NCI-H345 (cell line): Measurements from ENCODE around the gene RPS6KA2.
"Not testable (repeated sequence)": the region's sequence is repeated elsewhere in the genome, so short reads cannot be mapped to it uniquely, and the experiment has no call there.

Experiments
- DNase-seq: peaks from one replicate; lab custom pipeline; 2025; lab: John Stamatoyannopoulos, UW

Gene RPS6KA2

DNA sequence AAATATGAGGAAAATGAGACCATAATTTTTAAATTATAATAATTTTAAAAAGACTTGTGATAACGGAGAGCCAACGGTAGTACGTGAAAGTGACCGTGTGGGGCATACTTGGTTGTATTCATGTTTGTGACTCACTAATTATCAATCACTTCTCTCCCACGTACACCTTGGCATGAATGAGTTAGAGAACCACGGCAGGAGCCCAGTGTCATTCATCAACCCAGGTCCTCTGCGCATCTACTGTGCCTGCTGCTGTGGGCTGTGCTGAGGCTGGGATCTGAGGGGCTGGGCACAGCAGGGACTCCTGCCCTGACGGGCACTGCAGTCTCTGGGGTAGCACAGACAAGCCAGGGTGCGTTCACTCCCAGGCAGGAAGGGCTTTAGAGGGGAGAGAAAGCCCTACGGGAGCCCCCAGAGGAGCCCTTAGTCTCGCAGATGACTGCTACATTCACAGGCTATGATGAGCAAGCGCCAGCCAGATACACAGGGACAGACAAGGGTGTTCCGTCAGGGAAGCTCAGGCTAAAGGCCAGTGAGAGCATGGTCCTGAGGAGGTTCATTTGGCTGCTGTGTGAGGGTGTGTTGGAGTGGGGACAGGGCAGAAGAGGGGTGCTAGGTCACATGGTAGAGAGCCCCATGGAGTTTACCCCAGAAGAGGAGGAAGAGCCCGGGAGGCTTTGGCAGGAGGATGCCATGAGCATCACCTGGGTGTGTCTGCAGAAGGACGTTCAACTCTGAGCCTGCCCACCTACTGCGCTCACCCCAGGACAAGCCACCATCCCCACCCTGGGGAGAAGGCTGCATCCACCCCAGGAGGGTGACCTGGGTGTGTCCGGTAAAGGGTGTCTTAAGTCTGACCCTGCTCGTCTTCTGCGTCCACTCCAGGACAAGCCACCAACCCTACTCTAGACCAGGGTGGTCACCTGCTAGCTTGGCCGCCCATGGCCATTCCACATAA lies 8.2 kb upstream of the RPS6KA2 start:
- DNase-seq, result no peak

DNA sequence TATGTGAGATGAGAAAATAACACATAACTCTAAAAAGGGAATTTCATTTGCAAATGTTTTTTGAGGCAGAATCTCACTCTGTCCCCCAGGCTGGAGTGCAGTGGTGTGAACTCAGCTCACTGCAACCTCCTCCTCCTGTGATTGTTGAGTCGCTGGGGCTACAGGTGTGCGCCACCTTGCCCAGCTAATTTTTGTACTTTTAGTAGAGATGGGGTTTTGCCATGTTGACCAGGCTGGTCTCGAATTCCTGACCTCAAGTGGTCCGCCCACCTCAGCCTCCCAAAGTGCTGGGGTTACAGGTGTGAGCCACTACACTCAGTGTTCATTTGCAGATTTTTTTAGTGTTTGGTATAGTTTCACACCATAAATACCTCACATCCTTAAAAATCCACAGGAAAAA lies 7.5 kb upstream of the RPS6KA2 start:
- not testable (repeated sequence) for DNase-seq

DNA sequence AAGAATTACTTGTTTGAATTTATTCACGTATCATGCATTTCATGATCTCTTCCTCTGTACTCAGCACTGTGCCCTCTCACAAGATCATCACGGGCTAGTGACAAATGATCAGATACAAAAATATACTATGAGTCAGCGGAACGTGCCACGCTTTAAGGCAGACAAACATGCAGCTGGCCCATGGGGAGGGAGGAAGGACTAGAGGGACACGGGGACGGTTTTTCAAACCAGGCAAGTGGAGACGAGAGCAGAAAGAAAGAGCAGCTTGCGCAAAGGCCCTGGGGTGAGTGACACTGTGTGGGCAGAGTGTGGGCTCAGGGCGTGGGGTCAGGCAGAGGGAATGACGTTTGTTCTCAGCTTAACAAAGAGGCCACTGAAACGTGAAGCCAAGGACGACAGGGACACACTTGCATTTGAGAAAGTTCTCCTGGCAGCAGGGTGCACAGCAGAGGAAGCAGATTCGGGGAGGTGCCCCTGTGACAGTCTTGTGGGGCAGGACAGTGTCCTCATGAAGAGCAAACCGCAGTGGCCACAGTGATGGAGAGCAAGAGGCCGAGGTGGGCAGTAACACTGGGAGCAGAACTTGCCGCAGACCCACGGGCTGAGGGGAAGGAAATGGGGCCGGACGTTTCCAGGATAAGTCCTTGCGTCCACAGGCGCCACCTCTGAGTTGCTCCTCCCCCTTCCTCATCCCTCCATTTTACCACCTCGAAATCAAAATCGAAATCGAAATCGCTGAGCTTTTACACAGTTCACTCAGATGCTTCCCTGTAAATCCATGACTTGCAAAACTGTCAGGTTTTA lies 6.9 kb upstream of the RPS6KA2 start:
- DNase-seq, result no peak

DNA sequence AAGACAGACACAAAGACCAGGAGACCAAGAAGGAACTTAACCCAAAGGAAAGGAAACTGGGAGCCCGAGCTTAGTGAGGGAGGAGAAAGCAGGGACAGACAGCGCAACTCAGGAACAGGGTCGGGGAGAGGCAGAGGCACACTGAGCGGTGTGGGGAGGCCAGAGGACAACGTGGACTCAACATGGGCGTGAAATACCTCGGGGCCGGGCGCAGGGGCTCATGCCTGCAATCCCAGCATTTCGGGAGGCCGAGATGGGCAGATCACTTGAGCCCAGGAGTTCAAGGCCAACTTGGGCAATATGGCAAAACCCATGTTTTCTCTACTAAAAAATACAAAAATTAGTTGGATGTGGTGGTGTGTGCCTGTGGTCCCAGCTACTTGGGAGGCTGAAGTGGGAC lies 5.7 kb upstream of the RPS6KA2 start:
- DNase-seq, result no peak

DNA sequence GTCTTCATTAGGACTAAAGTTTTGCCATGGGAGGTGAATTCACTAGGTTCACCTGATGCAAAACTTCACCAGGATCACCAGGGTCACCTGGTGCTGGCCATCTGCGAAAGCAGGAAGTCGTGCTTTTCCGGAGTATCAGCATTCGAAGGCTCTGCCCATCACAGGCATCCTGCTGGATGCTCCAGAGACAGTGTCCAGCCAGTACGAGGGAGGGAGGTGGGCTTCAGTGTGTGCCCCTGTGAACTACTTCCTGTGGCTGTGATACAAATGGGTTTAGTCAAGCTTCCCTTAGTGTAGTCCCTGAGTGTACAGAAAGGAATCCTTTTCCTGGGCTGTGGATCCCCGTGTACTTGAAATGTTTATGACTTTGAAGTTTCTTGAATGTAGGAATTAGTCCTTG lies 3.4 kb upstream of the RPS6KA2 start:
- DNase-seq, result no peak

DNA sequence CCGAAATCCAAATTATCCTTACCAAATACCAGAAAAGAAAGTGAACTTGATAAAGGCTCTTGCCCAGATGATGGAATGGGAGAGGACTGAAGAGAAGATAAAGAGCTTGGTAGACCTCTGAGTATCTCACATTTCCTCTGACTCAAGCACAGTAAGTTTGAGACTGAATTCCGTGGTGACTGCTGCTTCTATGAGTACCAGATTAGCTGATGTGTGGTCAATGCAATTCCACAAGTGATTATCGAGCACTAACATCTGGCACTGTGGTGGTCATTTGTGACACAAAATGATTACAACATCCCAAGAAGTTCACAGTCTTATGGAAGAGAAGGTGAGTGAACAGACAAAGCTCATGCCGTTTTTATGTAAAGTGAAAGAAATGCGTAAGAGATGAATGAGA lies 2.6 kb upstream of the RPS6KA2 start:
- DNase-seq, result no peak

DNA sequence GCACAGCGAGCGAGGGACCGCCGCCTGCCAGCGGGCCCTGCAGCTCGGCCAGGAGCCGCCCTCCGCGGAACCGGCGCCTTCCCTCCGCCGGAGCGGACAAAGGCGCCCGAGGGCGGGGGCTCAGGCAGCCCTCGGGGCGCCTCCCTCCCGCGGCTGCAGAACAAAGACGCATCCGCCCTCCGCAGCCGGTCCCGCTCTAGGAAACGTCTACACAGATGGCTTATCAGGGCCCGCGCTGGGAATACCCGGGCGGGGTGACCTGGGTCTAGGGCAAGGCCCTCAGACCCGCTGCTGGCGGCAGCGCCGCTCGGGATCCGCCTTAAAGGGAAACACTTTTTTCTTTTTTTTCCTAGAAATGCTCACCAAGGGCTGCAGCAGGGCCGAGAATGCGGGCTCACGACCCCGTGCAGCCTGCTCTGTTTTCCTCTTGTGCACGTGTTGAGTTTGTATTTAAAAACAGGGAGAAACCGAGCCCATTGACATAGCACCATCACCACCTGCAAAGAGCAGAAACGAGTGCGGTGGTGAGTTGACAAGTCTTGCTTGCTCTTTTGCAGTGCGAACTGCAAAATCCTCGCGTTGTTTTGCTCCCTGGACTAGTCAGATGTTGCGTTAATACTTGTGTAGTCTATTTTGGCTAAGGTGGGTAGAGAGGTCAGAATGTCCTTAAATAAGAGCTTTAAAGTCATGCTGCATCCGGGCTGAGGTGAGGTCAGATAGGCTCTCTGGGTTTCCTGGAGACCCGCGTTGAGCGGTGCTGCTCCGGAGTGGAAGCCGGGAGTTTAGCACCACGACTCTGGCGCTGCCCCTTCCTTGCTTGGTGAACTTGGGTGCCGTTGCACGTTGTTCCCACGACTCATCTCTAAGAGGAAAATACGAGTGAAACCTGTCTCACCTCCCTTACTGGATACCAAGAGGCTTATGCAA lies 1.1 kb upstream of the RPS6KA2 start:
- peak; percentile 80 for DNase-seq

DNA sequence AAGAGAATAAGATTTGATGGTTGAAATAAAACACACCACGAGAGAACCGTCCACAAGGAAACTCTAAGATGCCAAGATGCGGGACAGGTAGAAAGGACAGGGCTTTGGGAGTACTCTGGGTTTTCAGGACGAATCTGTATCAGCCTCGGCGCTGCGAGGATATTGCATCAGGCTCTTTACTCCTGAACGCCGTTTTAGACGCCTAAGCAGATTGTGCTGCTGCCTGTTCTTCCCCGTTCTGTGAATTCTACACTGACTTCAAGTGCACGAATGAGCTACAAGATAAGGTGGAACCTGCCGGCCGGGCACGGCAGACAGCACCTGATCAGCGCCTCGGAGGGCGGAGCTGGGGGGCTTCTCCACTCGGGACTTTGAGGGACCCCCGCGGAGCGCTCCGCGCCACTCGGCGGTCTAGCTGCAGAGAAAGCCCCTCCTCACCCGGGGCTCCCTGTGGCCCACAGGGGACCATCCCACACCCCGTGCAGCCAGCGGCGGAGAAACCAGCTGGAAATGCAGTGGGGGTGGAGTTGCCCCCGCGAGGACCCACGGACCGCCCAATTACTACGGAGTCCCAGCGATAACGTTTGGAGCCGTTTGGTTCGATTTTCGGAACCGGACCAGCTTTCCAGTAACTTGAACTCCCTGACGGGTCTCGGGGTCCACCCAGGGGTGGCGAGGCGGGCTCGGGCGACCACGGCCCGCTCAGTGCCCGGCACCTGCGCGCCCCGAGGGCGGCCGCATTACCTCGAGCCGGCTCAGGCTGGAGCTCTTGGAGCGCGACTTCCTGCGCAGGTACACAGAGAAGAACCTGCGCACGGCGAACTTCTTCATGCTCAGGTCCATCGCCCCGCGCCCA lies 646 bp downstream of the RPS6KA2 start:
- DNase-seq, result peak; percentile 54

DNA sequence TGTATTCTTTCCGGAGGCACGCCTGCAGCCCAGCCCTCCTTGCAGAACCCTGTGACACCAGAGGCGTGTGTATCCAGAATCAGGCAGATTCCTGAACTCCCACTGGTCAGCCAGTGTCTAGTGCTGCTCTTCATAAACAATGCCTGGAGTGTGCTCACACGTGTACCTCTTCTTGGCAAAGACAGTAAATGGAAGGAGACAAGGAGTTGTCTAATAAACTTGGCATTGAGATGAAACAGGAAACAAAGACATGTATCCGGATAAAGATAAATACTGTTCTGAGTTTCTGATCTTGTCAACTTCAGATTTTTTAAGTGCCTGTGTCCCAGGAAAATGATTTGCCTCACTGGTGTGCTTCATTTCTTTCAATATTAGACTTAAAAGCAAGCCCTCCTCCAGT lies 1.7 kb downstream of the RPS6KA2 start:
- no peak for DNase-seq

DNA sequence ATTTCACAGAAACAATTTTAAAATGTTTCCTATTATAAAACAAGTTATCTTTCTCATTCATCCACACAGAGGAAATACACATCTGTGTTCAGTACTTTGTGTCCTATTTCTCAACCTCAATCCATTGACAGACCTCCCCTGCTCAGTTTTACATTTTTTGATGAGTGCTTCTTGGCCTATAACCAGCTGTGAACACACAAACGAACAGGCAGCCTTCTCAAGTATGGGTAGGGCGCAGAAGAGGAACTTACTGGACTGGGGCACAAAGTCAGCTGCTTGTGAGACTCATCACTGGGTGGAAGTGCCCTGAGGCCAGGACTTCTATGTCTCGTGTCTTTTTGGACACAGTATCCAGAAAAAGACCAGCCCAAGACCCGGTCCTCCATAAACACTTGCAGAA lies 2.8 kb downstream of the RPS6KA2 start:
- DNase-seq, result no peak

DNA sequence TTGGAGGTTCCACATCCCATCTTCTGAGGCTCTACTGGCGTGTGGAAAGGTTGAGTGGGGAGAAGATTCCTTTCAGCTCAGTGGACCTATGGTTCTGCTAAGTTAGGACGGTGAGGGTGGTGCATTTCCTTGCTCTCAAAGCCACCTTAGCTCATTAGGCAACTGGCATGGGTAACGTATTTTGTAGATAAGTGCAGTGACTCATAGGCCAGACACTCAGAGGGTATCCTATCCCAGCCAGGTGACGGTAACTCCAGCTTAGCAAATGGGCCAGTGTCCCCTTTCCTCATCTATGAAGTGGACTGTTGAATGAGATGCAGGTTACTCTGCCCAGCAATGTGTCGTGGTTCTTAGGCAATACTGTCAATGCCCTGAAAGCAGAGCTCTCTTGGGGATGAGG lies 3.7 kb downstream of the RPS6KA2 start:
- no peak for DNase-seq

DNA sequence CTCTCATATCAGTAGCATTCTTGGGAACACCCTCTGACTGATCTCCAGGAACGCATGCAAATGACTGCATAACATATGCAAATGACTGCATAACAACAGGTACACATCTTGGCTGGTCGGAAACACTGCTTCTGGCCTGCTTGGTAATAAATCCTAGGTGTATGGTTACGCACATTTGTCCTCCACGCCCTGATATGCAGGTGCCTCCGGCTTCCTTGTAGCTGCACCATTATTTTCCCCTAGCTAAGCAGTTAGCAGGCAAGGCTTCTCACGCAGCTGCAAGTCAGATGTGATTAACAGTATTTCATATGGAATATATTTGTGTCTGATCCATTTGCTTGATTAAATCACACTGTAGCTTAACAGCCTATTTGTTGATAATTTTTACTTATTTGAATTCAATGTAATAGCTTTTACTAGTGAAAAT lies 5.9 kb downstream of the RPS6KA2 start:
- DNase-seq, result no peak

DNA sequence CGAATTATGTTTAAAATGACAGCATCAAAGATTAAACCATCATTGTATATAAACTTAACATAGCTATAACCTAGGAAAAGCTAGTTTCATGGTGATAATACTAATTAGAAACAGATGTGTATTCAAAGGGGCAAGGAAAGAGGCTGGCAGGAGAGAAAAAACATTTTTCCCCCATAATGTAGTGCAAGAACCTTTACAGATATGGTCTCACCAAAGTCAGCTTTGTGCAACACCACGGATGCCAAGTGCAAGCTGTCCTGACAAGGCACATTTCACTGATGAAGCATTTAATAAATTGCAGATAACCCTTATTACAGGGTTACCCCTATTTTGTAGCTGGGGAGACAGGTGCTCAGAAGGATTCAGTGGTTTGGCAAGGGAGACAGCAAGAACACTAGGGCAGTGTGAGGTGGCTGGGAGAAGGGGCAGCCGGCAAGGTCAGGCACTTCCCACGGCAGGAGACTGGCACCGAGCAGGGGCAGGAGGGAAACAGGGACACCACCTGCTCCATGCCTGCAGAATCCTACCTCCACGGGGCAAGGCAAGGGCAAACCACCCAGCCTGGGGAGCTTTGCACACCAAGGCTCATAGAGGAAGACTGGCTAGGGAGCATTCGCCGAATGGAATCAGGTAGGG lies 6.5 kb downstream of the RPS6KA2 start:
- DNase-seq, result no peak

DNA sequence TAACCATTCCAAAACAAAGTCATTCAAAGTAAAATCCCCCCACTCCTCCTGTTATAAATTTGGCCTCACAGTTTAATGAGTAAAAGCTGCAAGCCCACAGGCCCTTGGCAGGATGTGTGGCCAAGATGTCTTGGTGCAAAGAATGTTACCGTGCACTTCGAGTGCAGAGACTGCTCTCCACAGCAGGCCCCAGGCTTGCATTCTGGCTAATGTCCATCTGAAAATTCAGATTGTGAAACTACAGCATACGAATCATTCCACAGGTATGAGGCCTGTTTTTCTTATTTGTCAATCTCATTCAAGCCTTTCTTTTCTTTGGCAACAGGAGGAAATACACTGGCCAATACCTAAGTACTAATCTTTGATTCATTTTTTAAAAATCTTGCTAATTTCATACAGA lies 7.1 kb downstream of the RPS6KA2 start:
- DNase-seq, result no peak

DNA sequence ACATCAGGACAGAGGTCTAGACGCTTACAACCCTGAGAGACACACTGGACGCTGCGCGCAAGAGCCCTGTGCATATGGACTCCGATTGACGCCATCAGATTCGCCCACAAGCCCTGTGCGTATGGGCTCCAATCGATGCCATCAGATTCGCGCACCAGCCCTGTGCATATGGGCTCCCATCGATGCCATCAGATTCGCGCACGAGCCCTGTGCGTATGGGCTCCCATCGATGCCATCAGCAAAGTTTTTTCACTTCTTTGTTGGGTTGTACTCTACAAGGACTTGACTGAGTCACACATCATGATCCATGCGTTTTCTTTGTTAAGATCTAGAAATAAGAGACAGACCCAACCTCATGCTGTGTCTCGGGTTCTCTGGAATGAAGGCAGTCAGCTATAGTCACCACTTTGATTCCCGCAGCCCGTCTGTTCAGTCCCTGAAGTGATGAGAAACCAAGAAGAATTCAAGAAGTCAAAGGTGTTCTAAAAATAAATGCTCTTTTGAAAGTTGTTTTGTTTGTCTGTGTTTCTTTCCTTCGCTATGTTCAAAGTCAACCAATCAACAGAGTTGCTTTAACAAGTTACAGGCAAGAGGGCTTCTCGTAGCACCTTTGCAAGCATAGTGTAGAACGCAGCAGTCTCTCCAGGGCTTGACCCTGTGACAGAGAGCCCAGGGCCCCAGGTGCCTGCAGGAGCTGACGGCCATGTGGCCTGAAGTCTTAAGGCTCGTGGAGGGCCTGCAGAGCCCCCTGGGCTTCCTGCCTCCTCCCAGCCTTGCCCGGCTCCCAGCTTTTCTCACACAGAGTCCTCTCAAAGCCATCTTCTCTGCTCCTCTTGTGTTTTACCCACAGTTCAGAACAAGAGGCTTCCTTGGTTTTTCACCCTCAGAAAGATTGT lies 7.9 kb downstream of the RPS6KA2 start:
- no peak for DNase-seq

DNA sequence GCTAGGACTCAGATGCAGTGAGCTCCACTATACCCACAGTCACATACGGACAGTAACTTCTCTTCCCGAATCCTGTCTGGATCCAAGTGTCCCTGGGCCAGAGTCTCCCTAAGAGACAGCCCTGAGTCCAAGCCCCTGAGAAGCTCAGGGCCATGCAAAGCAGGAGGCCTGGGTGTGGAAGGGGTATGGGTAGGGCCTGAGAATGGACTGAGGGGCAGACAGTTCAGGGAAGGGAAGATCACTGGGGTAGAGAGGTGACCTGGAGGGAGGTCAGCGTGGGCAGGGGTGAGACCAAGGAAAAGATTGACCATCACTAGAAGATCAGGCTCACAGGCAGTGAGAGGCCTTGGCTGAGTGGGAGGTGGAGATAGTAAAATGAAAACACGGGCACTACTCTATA lies 8.8 kb downstream of the RPS6KA2 start:
- no peak for DNase-seq

DNA sequence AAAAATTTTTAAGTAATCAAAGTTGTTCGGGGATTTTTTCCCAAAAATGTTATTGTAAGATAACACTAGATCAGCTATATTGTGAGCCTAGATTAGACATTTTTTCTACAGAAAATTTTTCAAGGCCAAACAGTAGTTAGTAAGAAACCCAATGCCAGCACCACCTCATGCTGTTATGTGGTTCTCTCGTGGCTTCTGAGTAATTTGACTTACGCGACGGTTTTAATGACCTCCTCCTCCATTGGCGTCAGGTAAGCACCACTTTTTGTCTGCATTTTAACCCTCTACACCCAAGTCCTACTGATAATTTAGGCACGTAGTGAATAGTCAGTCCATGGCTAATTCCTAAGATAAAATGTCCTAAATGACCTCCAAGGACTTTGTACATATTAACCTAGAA lies 9.7 kb downstream of the RPS6KA2 start:
- no peak for DNase-seq

DNA sequence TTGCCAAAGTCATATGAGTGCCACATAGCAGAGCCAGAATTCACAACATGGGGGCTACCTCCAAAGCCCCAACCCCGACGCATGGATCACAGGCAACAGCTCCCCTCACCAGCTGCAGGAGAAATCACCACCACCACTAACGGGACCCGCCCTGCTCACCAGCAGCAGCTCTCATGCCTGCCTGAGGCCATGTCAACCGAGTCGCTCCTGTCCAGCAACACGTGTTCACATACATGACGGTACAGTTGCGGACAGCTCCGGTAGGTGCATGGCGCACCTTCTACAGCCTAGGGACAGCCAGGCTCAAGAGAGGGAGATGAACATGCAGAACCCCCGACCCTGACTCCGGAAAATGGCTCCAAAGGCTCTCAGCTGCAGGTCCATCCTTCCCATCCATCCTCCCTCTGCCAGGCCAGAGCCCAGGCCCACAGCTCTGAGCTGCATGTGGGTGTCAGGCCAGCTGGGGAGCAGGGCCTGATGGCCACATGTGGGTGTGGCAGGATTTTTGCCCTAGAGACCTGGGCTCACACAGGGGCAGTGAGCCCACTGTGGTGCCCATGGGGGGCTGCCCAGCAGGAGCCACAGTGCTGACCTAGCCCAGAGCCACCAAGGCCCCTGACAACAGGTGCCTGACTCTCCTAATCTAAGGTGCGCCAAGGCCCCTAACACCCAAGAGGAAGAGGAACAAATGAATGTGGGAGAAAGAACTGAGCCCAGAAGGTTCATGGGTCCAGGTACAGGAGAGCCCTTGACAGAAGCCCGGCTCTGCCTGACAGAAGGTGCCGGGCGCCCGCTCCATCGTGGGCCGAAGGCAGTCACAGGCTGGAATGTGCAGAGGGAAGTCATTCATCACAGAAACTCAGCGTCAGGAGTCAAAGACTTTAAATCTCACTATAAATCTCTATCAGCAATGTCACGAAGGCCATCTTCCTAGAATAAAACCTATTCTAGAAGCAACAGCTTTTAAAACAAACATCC lies 10.5 kb downstream of the RPS6KA2 start:
- DNase-seq, result no peak
